Measurements from ENCODE around the gene CXCL8.

CXCL8 gene

GRCh38 chr4:73740353-73740778, at the start of gene CXCL8:
TSS of gene CXCL8 (plus strand) at chr4:73740569. CDS start at chr4:73740659, 90 bp downstream.
- no peak for TF ChIP-seq GATA2 (IDR thresholded peaks at IDR 0.05; ENCODE audit: low read depth, low read length)
- TF ChIP-seq GATA3 (IDR thresholded peaks at IDR 0.05; ENCODE audit: low read depth, low read length): no peak

- TF ChIP-seq GATA3 (IDR thresholded peaks at IDR 0.05; ENCODE audit: low read depth, low read length) (no peak), GATA2 (IDR thresholded peaks at IDR 0.05; ENCODE audit: low read depth, low read length) (no peak)
These were observed 48.6 kb upstream of the CXCL8 start for GRCh38 chr4:73691759-73692158.

- TF ChIP-seq GATA3 (IDR thresholded peaks at IDR 0.05; ENCODE audit: low read depth, low read length): no peak
These were observed 48.1 kb upstream of the CXCL8 start for GRCh38 chr4:73692254-73692653.

GRCh38 chr4:73692701-73693100, 47.7 kb upstream of the CXCL8 start:
- TF ChIP-seq GATA3 (IDR thresholded peaks at IDR 0.05; ENCODE audit: low read depth, low read length): no peak
- no peak for TF ChIP-seq GATA2 (IDR thresholded peaks at IDR 0.05; ENCODE audit: low read depth, low read length)

- TF ChIP-seq GATA2 (IDR thresholded peaks at IDR 0.05; ENCODE audit: low read depth, low read length) (no peak), GATA3 (IDR thresholded peaks at IDR 0.05; ENCODE audit: low read depth, low read length) (no peak)
These were observed 46.6 kb upstream of the CXCL8 start for GRCh38 chr4:73693811-73694210.

- no peak for TF ChIP-seq GATA2 (IDR thresholded peaks at IDR 0.05; ENCODE audit: low read depth, low read length)
- no peak for TF ChIP-seq GATA3 (IDR thresholded peaks at IDR 0.05; ENCODE audit: low read depth, low read length)
These were observed 42.2 kb upstream of the CXCL8 start for GRCh38 chr4:73698217-73698616.

- no peak for TF ChIP-seq GATA2 (IDR thresholded peaks at IDR 0.05; ENCODE audit: low read depth, low read length)
- TF ChIP-seq GATA3 (IDR thresholded peaks at IDR 0.05; ENCODE audit: low read depth, low read length): no peak
These were observed 39.3 kb upstream of the CXCL8 start for GRCh38 chr4:73701116-73701515.

- no peak for TF ChIP-seq GATA3 (IDR thresholded peaks at IDR 0.05; ENCODE audit: low read depth, low read length)
- TF ChIP-seq GATA2 (IDR thresholded peaks at IDR 0.05; ENCODE audit: low read depth, low read length): no peak
These were observed 37.5 kb upstream of the CXCL8 start for GRCh38 chr4:73702796-73703287.

GRCh38 chr4:73703320-73703719, 37.0 kb upstream of the CXCL8 start:
- no peak for TF ChIP-seq GATA2 (IDR thresholded peaks at IDR 0.05; ENCODE audit: low read depth, low read length)
- TF ChIP-seq GATA3 (IDR thresholded peaks at IDR 0.05; ENCODE audit: low read depth, low read length): no peak

GRCh38 chr4:73704314-73705055, 35.9 kb upstream of the CXCL8 start:
- no peak for TF ChIP-seq GATA2 (IDR thresholded peaks at IDR 0.05; ENCODE audit: low read depth, low read length)
- TF ChIP-seq GATA3 (IDR thresholded peaks at IDR 0.05; ENCODE audit: low read depth, low read length): no peak

GRCh38 chr4:73705056-73705432, 35.3 kb upstream of the CXCL8 start:
- TF ChIP-seq GATA3 (IDR thresholded peaks at IDR 0.05; ENCODE audit: low read depth, low read length) (no peak), GATA2 (IDR thresholded peaks at IDR 0.05; ENCODE audit: low read depth, low read length) (no peak)

- TF ChIP-seq GATA3 (IDR thresholded peaks at IDR 0.05; ENCODE audit: low read depth, low read length) (no peak), GATA2 (IDR thresholded peaks at IDR 0.05; ENCODE audit: low read depth, low read length) (no peak)
These were observed 34.6 kb upstream of the CXCL8 start for GRCh38 chr4:73705721-73706120.

GRCh38 chr4:73706811-73707210, 33.6 kb upstream of the CXCL8 start:
- TF ChIP-seq GATA2 (IDR thresholded peaks at IDR 0.05; ENCODE audit: low read depth, low read length) (no peak), GATA3 (IDR thresholded peaks at IDR 0.05; ENCODE audit: low read depth, low read length) (no peak)

- no peak for TF ChIP-seq GATA3 (IDR thresholded peaks at IDR 0.05; ENCODE audit: low read depth, low read length)
- TF ChIP-seq GATA2 (IDR thresholded peaks at IDR 0.05; ENCODE audit: low read depth, low read length): no peak
These were observed 33.0 kb upstream of the CXCL8 start for GRCh38 chr4:73707269-73707875.

GRCh38 chr4:73707918-73708577, 32.3 kb upstream of the CXCL8 start:
- TF ChIP-seq GATA2 (IDR thresholded peaks at IDR 0.05; ENCODE audit: low read depth, low read length) (no peak), GATA3 (IDR thresholded peaks at IDR 0.05; ENCODE audit: low read depth, low read length) (no peak)
